ENCODE data around the gene BARHL1.

The BARHL1 gene

DNA sequence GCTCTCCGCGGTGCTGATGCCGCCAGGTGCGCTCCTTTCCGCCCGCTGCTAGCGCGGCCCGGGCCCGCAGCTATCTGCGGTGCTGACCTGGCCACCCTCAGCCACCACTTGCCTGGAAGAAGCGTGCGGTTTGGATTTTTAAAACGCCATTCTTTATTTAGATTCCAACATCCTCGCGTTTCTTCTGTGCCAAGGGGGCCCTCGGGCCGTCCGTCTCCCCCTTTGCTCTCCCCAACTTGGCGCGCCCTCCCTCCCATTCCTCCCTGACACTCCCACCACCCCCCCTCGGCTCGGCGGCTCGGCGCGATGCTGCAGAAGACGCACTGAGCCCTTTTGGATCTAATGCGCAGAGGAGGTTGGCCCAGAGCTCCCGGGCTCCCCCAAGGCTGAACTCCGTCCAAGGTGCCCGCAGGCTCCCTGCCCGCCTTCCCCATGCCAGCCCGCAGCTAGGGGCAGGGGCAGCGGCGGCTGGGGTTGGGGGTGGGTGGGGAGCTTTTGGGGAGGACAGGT is at the start of gene BARHL1:
BARHL1 (plus strand) TSS at position 331 of the 510 bp plus-strand sequence. CDS start 192 bp downstream, outside the sequence.
- TF ChIP-seq, protein P1, sequence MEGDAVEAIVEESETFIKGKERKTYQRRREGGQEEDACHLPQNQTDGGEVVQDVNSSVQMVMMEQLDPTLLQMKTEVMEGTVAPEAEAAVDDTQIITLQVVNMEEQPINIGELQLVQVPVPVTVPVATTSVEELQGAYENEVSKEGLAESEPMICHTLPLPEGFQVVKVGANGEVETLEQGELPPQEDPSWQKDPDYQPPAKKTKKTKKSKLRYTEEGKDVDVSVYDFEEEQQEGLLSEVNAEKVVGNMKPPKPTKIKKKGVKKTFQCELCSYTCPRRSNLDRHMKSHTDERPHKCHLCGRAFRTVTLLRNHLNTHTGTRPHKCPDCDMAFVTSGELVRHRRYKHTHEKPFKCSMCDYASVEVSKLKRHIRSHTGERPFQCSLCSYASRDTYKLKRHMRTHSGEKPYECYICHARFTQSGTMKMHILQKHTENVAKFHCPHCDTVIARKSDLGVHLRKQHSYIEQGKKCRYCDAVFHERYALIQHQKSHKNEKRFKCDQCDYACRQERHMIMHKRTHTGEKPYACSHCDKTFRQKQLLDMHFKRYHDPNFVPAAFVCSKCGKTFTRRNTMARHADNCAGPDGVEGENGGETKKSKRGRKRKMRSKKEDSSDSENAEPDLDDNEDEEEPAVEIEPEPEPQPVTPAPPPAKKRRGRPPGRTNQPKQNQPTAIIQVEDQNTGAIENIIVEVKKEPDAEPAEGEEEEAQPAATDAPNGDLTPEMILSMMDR (IDR thresholded peaks at IDR 0.05; ENCODE audit: unreplicated experiment in 3 of 3), result no peak
- peak within 1 kb of the TSS; percentile 66 to 83 (median 68) for H3K4me3 Mint-ChIP-seq
- peaks cover 100% of the 10 kb centered on the region for H3K27me3 Mint-ChIP-seq (ENCODE audit: low read depth)
- H3K36me3 Mint-ChIP-seq (ENCODE audit: low read depth), result no peaks in the 10 kb centered on the region
- no peaks in the 10 kb centered on the region for H3K9me3 Mint-ChIP-seq
- no peak within 1 kb of the TSS for H3K27ac Mint-ChIP-seq
- H3K4me1 Mint-ChIP-seq, result no peaks in the 10 kb centered on the region

DNA sequence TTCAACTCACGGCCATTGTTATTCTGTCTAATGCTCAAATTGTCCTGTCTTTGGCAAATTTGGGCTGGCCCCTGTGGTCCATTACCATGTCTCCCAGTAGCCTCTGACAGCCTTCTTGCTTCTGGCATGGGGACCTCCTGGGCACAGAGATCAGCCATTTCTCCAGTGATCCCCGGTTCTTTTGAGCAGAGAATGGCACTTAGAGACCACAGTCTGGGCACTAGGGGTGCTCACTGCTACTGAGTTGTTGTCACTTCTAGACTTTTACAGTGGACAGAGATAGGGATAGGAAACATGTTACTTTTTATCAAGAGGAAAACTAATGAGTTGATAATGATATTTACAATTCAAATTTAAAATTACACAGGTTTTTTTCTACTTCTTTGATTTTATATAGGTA is 47.6 kb upstream of the BARHL1 start:
- Mint-ChIP-seq H3K4me1 (peaks cover 14% of the 10 kb centered on the region), H3K9me3 (peaks cover 15% of the 10 kb centered on the region), H3K27ac (no peak overlapping the region), H3K27me3 (ENCODE audit: low read depth) (peaks cover 29% of the 10 kb centered on the region), H3K4me3 (no peak overlapping the region), H3K36me3 (ENCODE audit: low read depth) (peaks cover 4% of the 10 kb centered on the region)
- TF ChIP-seq, protein P1 (IDR thresholded peaks at IDR 0.05; ENCODE audit: unreplicated experiment in 3 of 3), result no peak

DNA sequence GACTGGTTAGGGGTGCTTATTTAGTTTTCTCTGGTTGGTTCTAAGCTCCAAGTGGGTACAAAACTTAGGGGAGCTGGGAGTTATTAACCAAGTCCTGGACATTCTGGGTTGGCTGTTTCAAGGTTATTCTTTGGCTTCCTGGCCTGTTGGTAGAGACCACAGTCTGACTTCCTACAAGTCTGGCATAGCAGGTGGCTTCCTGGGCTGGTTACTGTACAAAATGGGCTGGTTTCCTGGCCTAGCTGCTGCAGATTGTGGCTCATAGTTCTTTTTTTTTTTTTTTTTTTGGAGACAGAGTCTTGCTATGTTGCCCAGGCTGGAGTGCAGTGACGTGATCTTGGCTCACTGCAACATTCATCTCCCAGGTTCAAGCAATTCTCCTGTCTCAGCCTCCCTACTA is 46.3 kb upstream of the BARHL1 start:
- Mint-ChIP-seq H3K9me3 (peaks cover 12% of the 10 kb centered on the region), H3K27ac (no peak overlapping the region), H3K27me3 (ENCODE audit: low read depth) (peaks cover 19% of the 10 kb centered on the region), H3K4me3 (no peak overlapping the region), H3K36me3 (ENCODE audit: low read depth) (peaks cover 4% of the 10 kb centered on the region), H3K4me1 (peaks cover 10% of the 10 kb centered on the region)
- TF ChIP-seq, protein P1 (IDR thresholded peaks at IDR 0.05; ENCODE audit: unreplicated experiment in 3 of 3), result no peak

DNA sequence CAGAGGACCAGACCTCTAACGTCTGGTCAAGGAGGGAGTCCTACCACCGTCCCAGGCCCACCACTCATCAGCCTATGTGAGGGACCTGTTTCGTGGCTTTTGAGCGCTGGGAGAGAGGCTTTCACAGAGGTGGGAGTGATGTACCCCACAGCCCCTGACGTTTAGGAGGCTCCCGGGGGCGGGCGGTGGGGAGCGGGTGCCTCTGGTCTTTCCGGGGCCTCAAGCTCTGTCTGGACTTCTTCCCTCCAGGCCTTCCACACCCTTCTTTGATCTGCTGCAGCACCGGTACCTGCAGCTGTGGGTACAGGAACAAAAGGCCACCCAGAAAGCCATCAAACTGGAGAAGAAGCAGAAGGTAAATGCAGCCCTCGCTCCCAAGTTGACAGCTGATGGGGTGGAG is 45.1 kb upstream of the BARHL1 start:
- peaks cover 4% of the 10 kb centered on the region for H3K36me3 Mint-ChIP-seq (ENCODE audit: low read depth)
- peaks cover 18% of the 10 kb centered on the region for H3K27me3 Mint-ChIP-seq (ENCODE audit: low read depth)
- H3K27ac Mint-ChIP-seq, result no peak overlapping the region
- peaks cover 11% of the 10 kb centered on the region for H3K9me3 Mint-ChIP-seq
- H3K4me3 Mint-ChIP-seq, result no peak overlapping the region
- no peaks in the 10 kb centered on the region for H3K4me1 Mint-ChIP-seq
- TF ChIP-seq, protein P1 (IDR thresholded peaks at IDR 0.05; ENCODE audit: unreplicated experiment in 3 of 3), result no peak

DNA sequence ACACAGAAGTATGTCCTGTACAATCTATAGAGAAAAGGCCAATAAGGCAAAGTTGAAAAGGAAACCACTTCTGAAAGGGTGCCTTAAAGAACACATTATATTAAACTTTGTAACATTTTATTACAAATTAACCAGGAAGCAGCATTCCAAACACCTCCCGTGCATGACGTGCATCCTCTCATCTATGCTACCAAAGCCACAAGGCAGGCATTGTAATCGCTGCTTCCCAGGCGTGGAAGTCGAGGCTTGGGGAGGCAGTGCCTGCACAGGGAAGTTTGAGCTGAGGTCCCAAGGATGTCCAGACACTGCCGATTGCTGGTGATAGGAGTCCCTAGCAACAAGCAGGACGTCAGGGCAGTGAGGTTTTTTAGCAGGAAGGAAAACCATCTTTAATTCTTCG is 44.3 kb upstream of the BARHL1 start:
- Mint-ChIP-seq H3K9me3 (peaks cover 11% of the 10 kb centered on the region), H3K27me3 (ENCODE audit: low read depth) (peaks cover 17% of the 10 kb centered on the region), H3K27ac (peak overlapping the region in 2 of 3 experiments; percentile 35 to 46), H3K4me1 (no peaks in the 10 kb centered on the region), H3K36me3 (ENCODE audit: low read depth) (peaks cover 4% of the 10 kb centered on the region), H3K4me3 (no peak overlapping the region)
- TF ChIP-seq, protein P1 (IDR thresholded peaks at IDR 0.05; ENCODE audit: unreplicated experiment in 3 of 3), result no peak

DNA sequence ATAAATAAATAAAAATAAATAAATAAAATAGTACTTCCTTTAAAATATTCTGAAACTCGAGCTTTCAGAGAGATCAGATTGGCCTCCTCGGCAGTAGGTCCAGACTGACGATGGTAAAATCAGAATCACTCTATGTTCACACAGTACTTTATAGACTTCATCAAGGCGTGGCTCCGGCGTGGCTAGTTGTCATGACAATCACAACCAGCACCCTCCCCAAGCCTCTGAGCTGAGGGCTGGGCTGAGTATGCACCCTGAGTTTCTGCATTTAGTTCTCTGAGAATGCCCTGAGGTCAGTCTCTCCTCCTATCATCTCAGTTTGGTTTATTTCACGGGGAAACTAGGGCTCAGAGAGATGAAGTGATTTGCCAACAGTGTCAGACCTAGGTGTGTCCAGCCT is 43.3 kb upstream of the BARHL1 start:
- Mint-ChIP-seq H3K27ac (no peak overlapping the region), H3K27me3 (ENCODE audit: low read depth) (peaks cover 23% of the 10 kb centered on the region), H3K9me3 (peaks cover 11% of the 10 kb centered on the region), H3K4me1 (peaks cover 5% of the 10 kb centered on the region), H3K4me3 (no peak overlapping the region), H3K36me3 (ENCODE audit: low read depth) (peaks cover 4% of the 10 kb centered on the region)
- TF ChIP-seq, protein P1 (IDR thresholded peaks at IDR 0.05; ENCODE audit: unreplicated experiment in 3 of 3), result no peak
